Fibroblast of the aortic adventitia (primary cell): ENCODE data around the gene GADD45G. TPM values are rescaled to one million over a fixed set of nuclear protein-coding genes. Genes with fewer than 3 reads are reported as not detected.
A peak's percentile ranks its signal among the peaks of the same experiment; 100 is the strongest.

Experiments used
- DNase-seq: peaks from one replicate; pipeline ENCODE4 v3.0.0-alpha.2; 2010; ENCODE audit warnings: low read depth
- H3K4me3 ChIP-seq: 2 replicates; pipeline ENCODE4 v1.5.1; 2011; ENCODE audit warnings: low read depth, mild to moderate bottlenecking, control low read depth, low read length, moderate library complexity
- total RNA-seq: library from RNA; depleted of rRNA; stranded (reverse); fragments of >200 nt; gene quantifications from 2 replicates; pipeline ENCODE4 v1.2.3, GENCODE V29; 2012; ENCODE audit warnings: low replicate concordance
- TF ChIP-seq, protein P1 (sequence below): IDR thresholded peaks from 2 replicates; pipeline ENCODE4 v1.5.1; 2011; ENCODE audit warnings: mild to moderate bottlenecking, low read length, control low read depth, inconsistent platforms; ENCODE audit not compliant: insufficient read depth

The GADD45G gene
- total RNA-seq, 1 donor: 0.36 TPM

- no peak overlapping the region for H3K4me3 ChIP-seq
- DNase-seq: no peak
- TF ChIP-seq, protein P1, sequence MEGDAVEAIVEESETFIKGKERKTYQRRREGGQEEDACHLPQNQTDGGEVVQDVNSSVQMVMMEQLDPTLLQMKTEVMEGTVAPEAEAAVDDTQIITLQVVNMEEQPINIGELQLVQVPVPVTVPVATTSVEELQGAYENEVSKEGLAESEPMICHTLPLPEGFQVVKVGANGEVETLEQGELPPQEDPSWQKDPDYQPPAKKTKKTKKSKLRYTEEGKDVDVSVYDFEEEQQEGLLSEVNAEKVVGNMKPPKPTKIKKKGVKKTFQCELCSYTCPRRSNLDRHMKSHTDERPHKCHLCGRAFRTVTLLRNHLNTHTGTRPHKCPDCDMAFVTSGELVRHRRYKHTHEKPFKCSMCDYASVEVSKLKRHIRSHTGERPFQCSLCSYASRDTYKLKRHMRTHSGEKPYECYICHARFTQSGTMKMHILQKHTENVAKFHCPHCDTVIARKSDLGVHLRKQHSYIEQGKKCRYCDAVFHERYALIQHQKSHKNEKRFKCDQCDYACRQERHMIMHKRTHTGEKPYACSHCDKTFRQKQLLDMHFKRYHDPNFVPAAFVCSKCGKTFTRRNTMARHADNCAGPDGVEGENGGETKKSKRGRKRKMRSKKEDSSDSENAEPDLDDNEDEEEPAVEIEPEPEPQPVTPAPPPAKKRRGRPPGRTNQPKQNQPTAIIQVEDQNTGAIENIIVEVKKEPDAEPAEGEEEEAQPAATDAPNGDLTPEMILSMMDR: no peak
Measured at GRCh38 chr9:89633920-89634319, 29.1 kb downstream of the GADD45G start.

DNA sequence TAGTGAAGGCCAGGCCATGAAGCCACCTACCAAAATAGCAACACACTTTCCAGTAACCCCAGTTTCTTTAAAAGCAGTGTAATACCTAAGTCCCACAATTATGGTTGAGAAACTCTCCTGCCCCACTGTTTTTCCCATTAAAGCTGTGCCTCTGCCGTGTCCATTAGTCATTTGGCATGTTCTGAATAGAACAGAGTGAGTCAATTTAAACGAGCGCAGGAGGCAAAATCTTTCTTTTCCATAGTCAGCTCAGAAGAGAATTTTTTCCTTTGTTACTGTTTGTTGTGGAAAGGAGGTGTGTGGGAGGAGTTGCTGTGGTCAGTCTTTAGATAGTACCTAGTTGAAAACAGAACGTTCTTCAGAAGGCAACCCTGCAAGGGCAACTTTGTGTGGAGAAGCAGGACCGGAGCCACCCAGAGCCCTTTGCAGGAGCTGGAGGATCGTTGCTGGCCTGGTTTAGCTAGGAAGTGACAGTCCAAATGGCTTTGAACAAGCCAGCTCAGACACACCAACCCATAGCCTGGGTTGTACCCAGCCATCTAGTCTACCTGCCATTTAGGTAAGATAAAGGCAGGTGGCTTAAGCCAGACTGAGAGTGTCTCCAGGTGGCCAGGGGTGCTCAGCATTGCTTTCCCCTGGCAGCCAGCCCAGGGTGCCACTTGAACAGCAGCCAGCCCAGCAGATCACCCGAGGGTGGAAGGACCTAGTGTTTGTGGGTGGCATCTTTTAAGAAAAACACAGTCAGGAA, 30.4 kb downstream of the GADD45G start:
- TF ChIP-seq, protein P1: no peak
- H3K4me3 ChIP-seq: no peak overlapping the region
- DNase-seq: peak; percentile 55

DNA sequence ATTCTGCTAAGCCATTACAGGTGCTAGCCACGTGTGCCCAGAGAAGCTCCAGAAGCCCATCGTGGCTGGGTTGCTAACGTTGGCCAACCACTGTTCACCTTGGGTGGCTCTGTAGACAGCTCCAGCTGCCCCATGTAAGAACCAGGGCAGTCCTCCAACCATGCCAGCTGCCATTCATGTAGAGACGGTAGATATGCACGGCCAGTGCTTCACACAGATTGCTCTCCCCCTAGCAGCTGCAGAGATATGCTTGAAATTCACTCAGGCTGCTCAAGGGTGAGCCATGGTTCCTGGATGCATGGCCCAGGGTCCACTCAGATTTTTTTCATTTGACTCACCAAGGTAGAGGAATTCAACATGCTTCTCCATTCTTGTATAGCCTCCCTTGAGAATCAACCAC, 31.0 kb downstream of the GADD45G start:
- peak; percentile 4 for DNase-seq
- no peak overlapping the region for H3K4me3 ChIP-seq
- TF ChIP-seq, protein P1: no peak

- TF ChIP-seq, protein P1: no peak
- H3K4me3 ChIP-seq: no peak overlapping the region
- no peak for DNase-seq
Measured at GRCh38 chr9:89637787-89638186, 33.0 kb downstream of the GADD45G start.

DNA sequence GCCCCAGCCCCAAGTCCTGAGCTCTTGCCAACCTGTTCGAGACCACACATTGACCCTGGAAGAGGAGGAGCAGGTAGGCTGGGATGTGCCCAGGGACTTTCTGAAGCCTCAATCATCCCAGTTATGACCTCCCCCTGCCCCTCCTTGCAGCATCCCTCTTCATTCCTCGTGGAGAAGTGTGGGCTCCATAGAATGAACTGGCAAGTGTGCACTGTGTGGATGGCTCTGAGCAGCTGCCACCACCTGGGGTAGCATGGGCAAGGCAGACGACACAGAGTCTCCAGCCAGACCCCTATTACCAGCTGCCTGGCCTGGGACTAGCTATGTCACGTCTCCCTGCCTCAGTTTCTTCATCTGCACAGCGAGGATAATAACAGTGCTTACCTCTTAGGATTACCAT, 33.5 kb downstream of the GADD45G start:
- no peak for DNase-seq
- TF ChIP-seq, protein P1: no peak

DNA sequence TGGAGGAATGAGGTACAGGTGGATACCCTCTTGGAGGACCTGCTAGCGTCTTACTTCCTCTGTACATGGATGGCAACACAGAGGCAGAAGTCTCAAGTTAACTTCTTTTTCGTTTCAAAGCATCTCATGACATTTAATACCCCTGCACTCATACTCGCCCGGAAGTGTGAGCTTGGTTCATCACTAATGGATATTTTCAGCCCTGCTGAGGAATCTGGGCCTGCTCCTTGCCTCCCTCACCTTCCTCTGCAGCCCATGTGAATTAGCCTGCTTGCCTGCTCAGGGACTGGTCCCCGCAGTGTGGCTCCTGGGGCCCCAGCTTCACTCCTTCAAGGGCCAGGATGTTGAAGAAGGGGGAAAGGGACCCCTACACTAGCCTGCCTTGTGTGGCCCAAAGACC, 34.1 kb downstream of the GADD45G start:
- TF ChIP-seq, protein P1: no peak
- no peak overlapping the region for H3K4me3 ChIP-seq
- no peak for DNase-seq

More for the DNA sequence above, 33.5 kb downstream of the GADD45G start:
- H3K4me3 ChIP-seq: no peak overlapping the region
